Smooth muscle cell (in vitro differentiated cells): ENCODE data around the gene DAB2IP. TPM values are rescaled to one million over a fixed set of nuclear protein-coding genes. Genes with fewer than 3 reads are reported as not detected.

ENCODE experiments used
- DNase-seq: peaks from one replicate; lab custom pipeline; 2025; ENCODE audit not compliant: unreplicated experiment; lab: John Stamatoyannopoulos, UW
- H2AFZ ChIP-seq: fragments of 200-600 bp; sonication (generic); 2 replicates; pipeline ENCODE4 v1.6.0; 2016; ENCODE audit warnings: antibody characterized with exemption, low read depth, mild to moderate bottlenecking
- H3F3A ChIP-seq: fragments of 200-600 bp; sonication (generic); 2 replicates; pipeline ENCODE4 v1.6.0; 2017; ENCODE audit warnings: antibody characterized with exemption, low read depth
- H3K27ac ChIP-seq: fragments of 200-600 bp; sonication (generic); 2 replicates; pipeline ENCODE4 v1.5.1; 2016; ENCODE audit warnings: low read depth, mild to moderate bottlenecking
- H3K27me3 ChIP-seq: fragments of 200-600 bp; sonication (generic); 2 replicates; pipeline ENCODE4 v1.6.1; 2016; ENCODE audit warnings: low read depth, mild to moderate bottlenecking
- H3K36me3 ChIP-seq: fragments of 200-600 bp; sonication (generic); 2 replicates; pipeline ENCODE4 v1.5.1; 2016; ENCODE audit warnings: low read depth
- H3K4me1 ChIP-seq: fragments of 200-600 bp; sonication (generic); 2 replicates; pipeline ENCODE4 v1.5.1; 2016; ENCODE audit warnings: low read depth
- H3K4me2 ChIP-seq: fragments of 200-600 bp; sonication (generic); 2 replicates; pipeline ENCODE4 v1.6.0; 2016; ENCODE audit warnings: mild to moderate bottlenecking
- H3K4me3 ChIP-seq: fragments of 200-600 bp; sonication (generic); 2 replicates; pipeline ENCODE4 v1.5.1; 2016; ENCODE audit warnings: mild to moderate bottlenecking
- H3K79me2 ChIP-seq: fragments of 200-600 bp; sonication (generic); 2 replicates; pipeline ENCODE4 v1.6.0; 2016; ENCODE audit warnings: low read depth, mild to moderate bottlenecking
- H3K9ac ChIP-seq: fragments of 200-600 bp; sonication (generic); 2 replicates; pipeline ENCODE4 v1.6.0; 2016; ENCODE audit warnings: low read depth
- H3K9me3 ChIP-seq: fragments of 200-600 bp; sonication (generic); replicated peaks from 2 replicates; pipeline ENCODE4 v1.5.1; 2016; ENCODE audit warnings: low read depth
- H4K20me1 ChIP-seq: fragments of 200-600 bp; sonication (generic); 2 replicates; pipeline ENCODE4 v1.6.0; 2016; ENCODE audit warnings: low read depth
- CTCF ChIP-seq: fragments of 200-600 bp; sonication (generic); IDR thresholded peaks from 2 replicates; pipeline ENCODE4 v1.5.1; 2017; ENCODE audit warnings: borderline replicate concordance, mild to moderate bottlenecking, antibody characterized with exemption; ENCODE audit not compliant: insufficient read depth, poor library complexity, severe bottlenecking
- WGBS: methylation state at CpG from one replicate; pipeline ENCODE4 v1.1.7; 2016; ENCODE audit warnings: low lambda C conversion rate; 5-methylcytosine and 5-hydroxymethylcytosine counted together
- polyA plus RNA-seq: library from polyadenylated mRNA; unstranded; fragments of >200 nt; fragmentation: Nextera tagmentation; extraction: Ambion mirVana; gene quantifications from 2 replicates; pipeline ENCODE4 v1.2.1, GENCODE V29; 2016
- total RNA-seq: library from RNA; depleted of rRNA; stranded (reverse); fragments of >200 nt; gene quantifications from 2 replicates; pipeline ENCODE4 v1.2.3, GENCODE V29; 2014

The DAB2IP gene
- total and polyA plus RNA-seq, 2 experiments from 2014 or later = 10.4 to 15.5 TPM

- 88% methylated on average over 3 of the region's 3 CpGs for WGBS
Observed at GRCh38 chr9:121830441-121831140, 179.2 kb downstream of the DAB2IP start.

GRCh38 chr9:121831869-121832268, 180.4 kb downstream of the DAB2IP start:
- H3K4me3 ChIP-seq = no peak overlapping the region
- H3K79me2 ChIP-seq = no peaks in the 10 kb centered on the region
- H2AFZ ChIP-seq = no peak overlapping the region
- no peak overlapping the region for H3K27ac ChIP-seq
- no peaks in the 10 kb centered on the region for H3F3A ChIP-seq
- no peak overlapping the region for H3K9ac ChIP-seq
- no peaks in the 10 kb centered on the region for H3K9me3 ChIP-seq
- no peaks in the 10 kb centered on the region for H3K36me3 ChIP-seq
- no peaks in the 10 kb centered on the region for H4K20me1 ChIP-seq
- H3K27me3 ChIP-seq = no peaks in the 10 kb centered on the region
- TF ChIP-seq CTCF = no peak
- H3K4me2 ChIP-seq = no peak overlapping the region
- 99% methylated on average over 3 of the region's 3 CpGs for WGBS
- no peaks in the 10 kb centered on the region for H3K4me1 ChIP-seq
- no peak for DNase-seq

More at GRCh38 chr9:121830441-121831140, 179.2 kb downstream of the DAB2IP start:
- no peak for TF ChIP-seq CTCF
- H3K4me3 ChIP-seq = no peak overlapping the region
- H3K27me3 ChIP-seq = no peaks in the 10 kb centered on the region
- H3K9me3 ChIP-seq = no peaks in the 10 kb centered on the region
- no peak overlapping the region for H3K4me2 ChIP-seq
- H3K4me1 ChIP-seq = no peaks in the 10 kb centered on the region
- DNase-seq = no peak
- no peak overlapping the region for H3K27ac ChIP-seq
- H3K36me3 ChIP-seq = no peaks in the 10 kb centered on the region
- no peak overlapping the region for H2AFZ ChIP-seq
- H3K79me2 ChIP-seq = no peaks in the 10 kb centered on the region
- H3F3A ChIP-seq = no peaks in the 10 kb centered on the region
- no peaks in the 10 kb centered on the region for H4K20me1 ChIP-seq
- no peak overlapping the region for H3K9ac ChIP-seq

DNA sequence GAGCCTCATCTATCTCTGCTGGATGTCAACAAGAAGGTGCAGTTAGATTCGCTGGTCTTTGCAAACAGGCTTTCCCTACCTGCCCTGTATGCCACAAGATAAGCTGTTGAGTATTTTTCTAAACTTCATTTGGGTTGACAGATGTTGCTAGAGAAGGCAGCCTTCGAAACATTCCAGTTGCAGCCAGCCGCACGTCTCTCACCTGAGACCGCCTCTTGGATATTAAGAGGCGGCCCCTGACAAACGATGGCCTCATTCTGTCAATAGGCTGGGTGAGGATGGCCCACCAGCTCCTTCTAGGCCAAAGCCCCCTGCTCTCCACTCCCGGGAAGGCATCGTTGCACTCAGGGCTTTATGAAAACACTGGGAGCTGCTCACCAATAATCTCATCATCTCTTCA, 181.6 kb downstream of the DAB2IP start:
- DNase-seq = no peak
- 98% methylated on average over 9 of the region's 9 CpGs for WGBS

More for the DNA sequence above, 181.6 kb downstream of the DAB2IP start:
- peaks cover 4% of the 10 kb centered on the region for H3K27me3 ChIP-seq
- H3F3A ChIP-seq = no peaks in the 10 kb centered on the region
- no peak for TF ChIP-seq CTCF
- no peaks in the 10 kb centered on the region for H3K79me2 ChIP-seq
- H4K20me1 ChIP-seq = no peaks in the 10 kb centered on the region
- no peak overlapping the region for H3K9ac ChIP-seq
- no peaks in the 10 kb centered on the region for H3K9me3 ChIP-seq
- no peak overlapping the region for H3K27ac ChIP-seq
- H3K36me3 ChIP-seq = no peaks in the 10 kb centered on the region
- no peaks in the 10 kb centered on the region for H3K4me1 ChIP-seq
- no peak overlapping the region for H2AFZ ChIP-seq
- H3K4me2 ChIP-seq = no peak overlapping the region
- H3K4me3 ChIP-seq = no peak overlapping the region

Other genes starting within 250 kb of the DAB2IP start
- 0.22 TPM in 1 of 2 replicates, not detected in the other for gene GGTA1, start 151.8 kb upstream of the DAB2IP start, total RNA-seq
- 0.38 and 0.73 TPM in 2 replicates for gene GGTA1, start 151.8 kb upstream of the DAB2IP start, polyA plus RNA-seq